Activated CD8-positive, alpha-beta memory T cell treated with anti-CD3 and anti-CD28 coated beads for 48 hours (primary cell): Measurements from ENCODE around the gene GTF2H4.

Experiments used
- DNase-seq, 3 experiments: peaks; one replicate each; pipeline ENCODE4 v3.0.0-alpha.2; 2020; ENCODE audit warnings: low read depth in 2 of 3, low spot score in 2 of 3

The GTF2H4 gene

DNA sequence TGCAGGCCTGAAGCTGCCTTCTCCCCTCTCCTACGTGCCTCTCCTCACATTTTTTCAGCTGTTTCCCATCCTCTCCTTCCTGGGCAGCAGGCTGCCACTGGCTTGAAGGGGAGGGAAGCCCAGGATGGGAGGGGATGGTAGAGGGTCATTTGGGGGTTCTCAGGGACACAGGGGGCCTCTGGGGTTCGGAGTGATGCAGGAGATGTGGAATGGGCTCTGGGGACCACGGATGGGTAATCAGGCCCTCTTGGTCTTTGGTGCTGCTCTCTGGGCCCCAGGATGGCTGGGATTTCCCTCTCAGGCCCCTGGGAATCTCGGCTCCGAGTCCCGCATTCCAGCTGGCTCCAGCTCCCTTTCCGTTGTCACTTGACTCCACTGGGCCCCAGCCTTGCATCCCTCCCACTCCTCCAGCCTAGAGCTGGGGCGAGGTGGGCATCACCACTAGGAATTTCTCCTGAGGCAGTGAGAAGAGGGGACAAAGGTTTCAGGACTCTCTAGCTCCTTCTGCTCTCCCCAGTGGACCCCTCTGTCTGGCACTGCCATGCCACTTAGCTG lies 25.7 kb upstream of the GTF2H4 start:
- no peak for DNase-seq

DNA sequence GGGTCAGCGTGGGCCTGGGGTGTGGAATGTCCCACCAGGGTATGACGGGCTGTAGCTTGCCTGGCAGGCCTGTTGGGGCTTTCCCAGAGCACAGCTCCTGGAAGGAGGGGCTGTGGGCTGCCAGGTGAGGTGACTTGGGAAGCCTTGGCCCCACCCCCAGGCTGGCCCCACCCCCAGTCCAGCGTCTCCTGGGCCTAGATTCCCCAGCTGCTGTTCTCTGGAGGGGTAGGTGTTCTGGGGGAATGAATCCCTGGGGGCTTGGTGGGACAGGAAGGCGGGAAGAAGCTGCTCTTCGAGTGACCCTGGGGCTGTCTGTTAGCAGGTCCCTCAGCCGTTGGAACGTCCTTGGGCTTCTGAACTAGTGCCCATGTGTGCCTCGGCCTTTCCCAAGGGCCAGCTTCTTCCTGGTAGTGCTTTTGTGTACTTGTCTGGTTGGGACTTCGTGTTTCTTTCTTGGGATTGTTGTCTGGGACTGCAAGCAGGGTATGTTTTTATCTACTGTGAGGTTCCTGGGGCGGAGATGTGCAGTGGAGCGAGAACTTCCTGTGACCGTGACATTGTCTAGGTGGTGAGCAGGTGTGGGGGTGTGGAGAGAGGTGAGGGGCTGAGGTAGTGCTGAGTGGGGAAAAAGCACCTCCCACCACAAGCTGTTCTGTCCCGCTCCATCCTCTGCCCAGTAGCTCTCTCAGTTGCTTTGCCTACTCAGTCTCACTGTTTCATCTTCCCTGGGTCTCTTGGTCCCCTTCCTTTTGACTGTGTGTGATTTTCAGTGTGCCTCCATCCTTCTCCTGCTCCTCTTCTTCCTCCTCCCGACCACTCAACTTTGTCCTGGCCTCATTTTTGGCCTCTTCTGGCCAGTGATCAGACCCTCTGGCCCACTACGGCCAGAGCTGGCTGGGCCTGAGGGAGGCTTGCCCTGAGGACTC lies 25.0 kb upstream of the GTF2H4 start:
- DNase-seq = no peak

DNA sequence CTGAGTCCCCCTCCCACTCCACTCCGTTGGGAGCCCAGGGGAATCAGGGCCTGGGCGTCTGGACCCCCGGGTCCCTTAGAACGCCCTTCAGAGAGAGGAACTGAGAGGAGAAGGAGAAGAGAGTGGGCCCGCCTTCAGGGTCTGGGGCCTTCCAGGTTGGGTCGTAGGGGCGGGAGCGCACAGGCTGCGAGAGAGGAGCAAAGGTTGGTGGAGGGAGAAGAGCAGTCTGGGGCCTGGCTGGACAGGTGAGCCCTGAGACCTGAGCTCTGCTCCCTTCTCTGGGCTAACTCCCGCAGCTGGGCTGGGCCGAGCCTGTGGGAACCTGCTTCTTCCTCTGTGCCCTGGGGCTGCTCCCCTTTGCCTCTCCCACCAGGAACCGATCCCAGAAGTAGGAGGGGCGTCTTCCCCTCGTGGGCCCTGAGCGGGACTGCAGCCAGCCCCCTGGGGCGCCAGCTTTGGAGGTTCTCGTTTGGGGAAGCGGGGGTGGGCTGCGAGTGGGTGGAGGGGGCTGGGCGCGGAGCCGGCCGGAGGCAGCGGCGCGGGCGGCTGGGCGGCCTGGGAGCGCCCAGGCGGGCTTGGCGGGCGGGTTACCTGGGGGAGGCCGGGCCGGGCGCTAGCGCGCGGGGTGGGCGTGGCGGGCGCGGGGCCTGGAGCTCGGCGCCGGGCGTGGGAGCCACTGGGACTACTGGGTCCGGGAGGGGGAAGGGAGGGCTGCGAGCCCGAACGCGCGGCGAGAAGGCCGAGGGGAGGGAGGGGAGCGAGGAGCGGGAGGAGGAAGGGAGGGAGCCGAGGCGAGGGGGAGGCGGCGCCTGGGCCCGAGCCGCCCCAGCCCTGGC lies 24.1 kb upstream of the GTF2H4 start, which contains the start of gene DDR1:
Gene DDR1 (plus strand): TSS at position 835 of the 836 bp plus-strand sequence. CDS start 4,211 bp downstream, outside the sequence.
- peak in 1 of 3 experiments; percentile 19 for DNase-seq

DNA sequence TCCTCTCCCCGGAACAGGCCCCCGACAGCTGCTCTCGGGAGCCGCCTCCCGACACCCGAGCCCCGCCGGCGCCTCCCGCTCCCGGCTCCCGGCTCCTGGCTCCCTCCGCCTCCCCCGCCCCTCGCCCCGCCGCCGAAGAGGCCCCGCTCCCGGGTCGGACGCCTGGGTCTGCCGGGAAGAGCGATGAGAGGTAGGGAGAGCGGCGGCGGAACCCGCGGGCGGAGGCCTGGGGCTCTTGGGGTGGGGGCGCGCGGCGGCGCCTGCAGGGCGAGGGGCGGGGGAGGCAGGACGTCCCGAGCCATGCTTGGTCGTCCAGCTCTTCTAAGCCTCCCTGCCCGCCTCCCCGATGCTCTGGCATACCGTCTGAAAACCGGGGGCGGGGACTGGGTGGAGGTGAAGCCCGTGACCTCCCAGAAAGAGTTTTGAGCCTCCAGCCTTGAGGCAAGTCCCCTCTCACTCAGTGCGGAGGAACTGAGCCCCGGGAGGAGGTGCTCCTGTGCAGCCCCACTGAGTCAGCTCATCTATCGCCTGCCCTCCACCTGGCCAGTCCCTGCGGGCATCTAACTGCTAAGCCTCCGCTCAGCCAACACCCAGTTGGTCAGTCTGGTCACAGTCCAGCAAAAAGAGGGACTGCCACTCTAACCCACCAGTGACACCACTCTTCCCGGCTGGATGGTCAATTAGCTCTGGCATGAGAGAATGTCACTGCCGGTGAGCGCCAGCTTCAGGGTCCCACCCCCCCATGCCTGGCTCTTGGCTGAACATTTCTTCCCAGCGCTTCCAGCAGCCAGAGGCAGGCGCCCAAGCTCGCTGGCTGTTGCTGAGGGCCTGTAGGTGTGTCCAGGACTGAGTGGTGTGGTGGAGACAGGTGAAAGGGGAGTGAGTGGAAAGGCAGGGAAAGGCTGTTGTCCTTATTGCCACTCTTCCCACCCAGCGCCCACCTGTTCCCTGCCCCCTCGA lies 23.2 kb upstream of the GTF2H4 start:
- peak in 1 of 3 experiments; percentile 20 for DNase-seq

DNA sequence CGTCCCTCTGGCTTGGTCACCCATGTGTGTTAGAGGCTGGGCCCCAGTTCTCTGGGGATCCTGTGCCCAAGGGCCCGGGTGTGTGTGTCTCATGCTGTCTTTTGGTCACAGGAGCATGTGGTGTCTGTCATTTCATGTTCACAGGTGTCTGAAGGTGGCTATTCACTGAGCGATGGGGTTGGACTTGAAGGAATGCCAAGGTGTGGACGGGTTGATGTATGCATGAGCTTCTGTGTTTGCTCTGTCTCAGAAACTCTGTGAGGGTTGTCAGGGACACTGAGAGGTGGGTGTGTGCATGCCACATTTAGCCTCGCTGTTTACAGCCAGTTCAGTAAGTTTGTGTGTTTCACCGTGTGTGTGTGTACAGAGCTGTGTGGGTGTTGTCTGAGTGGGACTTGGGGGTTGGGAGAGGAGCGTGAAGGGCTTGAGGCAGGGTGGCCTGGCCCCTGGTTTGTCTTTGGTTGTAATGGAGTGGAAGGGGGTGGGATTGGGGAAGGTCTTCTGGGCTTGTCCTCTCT lies 22.5 kb upstream of the GTF2H4 start:
- no peak for DNase-seq

DNA sequence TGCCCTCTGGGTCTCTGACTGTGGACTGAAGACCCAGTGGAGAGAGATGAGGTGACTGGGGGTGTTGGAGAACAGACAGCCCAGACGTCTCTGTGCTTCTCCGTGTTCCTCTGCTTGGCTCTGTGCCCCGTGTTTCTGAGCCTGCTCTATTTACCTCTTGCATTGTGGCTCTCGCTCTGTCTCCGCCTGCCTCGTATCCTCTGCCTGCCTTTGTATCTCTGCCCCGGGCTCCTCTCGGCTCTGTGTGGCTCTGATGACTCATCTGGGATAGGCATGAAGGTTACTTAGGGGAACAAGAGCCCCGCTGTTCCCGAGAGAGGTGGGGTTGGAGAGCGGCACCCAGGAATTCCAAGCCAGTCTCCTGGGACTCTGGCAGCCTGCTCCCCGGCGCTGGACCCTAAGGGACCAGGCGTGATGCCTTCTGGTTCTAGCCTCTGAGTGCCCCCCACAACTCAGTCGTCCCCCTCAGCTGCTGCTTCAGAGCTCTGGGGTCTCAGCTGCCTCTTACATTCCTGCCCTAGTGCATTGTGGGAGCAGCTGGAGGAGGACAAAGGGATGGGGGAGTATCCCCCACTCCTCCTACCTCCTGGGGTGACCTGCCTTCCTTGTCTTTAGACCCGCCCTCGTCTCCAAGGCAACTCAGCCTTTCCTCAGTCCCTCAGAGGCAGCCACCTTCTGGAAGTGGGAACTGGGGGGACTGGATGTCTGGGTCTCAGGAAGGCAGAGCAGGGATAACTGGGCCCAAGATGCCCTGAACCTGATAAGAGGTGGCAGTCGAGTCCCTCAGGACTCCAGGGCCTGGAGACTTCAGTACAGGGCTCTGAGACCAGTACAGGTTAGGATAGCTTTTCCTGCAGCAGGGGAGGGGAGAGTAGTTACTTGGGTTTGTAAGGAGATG lies 21.8 kb upstream of the GTF2H4 start:
- DNase-seq = no peak

DNA sequence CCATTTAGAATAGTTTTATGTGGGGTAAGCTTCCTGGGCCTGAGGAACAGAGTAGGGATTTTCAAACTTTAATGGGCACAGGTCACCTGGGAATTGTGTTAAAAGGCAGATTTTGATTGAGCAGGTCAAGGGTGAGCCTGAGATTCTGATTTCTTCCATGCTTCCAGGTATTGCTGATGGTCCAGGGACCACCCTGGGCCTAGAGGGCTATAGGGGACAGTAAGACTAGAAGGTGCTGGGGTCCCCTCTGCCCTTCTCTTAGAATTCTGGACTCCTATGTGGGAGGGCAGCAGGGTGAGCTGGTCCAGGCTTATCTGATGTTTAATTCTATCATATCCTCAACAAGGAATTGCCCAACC lies 21.1 kb upstream of the GTF2H4 start:
- DNase-seq = no peak

DNA sequence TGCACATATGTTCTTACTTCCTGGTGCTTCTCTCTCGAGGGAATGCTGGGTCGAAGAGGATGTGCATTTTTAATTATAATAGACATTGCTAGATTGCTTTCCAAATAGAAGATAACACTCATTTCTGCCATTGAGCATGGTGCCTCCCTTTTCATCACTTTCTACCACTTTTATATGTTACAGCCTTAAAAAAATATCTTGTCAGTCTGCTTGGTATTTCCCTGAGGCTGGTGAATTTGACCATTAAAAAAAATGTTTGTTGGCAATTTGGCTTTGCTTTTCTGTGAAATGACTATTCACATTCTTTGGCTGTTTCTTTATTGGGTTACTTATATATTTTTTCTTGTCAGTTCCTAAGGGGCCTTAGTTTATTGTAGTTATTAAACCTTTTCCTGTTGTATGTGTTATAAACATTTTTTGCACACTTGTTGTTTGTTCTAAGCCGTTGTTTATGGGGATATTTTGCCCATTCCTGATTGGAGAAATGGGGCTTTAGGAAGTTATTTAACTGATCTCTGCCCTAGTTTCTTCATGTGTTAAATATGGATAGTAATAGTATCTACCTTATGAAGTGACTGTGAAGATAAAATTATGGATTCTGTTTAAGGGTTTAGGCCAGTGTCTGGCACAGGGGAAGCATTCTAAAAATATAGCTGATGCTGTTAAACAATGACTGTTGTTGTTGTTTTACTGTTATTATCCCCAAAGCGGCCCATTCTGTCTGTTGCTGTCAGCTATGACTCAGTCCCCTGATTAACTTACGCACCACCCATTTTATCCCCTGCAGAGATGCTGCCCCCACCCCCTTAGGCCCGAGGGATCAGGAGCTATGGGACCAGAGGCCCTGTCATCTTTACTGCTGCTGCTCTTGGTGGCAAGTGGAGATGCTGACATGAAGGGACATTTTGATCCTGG lies 19.8 kb upstream of the GTF2H4 start:
- DNase-seq = no peak

DNA sequence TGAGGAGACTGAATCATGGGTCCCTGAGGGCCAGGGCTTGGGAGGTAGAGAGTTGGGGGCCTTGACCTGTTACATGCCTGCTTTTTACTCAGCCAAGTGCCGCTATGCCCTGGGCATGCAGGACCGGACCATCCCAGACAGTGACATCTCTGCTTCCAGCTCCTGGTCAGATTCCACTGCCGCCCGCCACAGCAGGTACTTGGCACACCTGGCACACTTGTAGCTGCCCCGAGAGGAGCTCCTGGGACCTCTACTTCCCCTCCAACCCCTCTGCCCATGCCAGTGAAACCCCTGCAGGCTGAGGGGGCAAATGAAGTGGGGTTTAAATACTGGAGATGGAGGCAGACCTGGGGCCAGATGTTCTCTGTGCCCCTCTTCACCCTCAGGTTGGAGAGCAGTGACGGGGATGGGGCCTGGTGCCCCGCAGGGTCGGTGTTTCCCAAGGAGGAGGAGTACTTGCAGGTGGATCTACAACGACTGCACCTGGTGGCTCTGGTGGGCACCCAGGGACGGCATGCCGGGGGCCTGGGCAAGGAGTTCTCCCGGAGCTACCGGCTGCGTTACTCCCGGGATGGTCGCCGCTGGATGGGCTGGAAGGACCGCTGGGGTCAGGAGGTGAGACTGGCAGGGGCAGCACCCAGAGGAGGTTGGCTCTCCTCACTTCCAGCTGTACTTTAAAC lies 19.1 kb upstream of the GTF2H4 start:
- DNase-seq = no peak

DNA sequence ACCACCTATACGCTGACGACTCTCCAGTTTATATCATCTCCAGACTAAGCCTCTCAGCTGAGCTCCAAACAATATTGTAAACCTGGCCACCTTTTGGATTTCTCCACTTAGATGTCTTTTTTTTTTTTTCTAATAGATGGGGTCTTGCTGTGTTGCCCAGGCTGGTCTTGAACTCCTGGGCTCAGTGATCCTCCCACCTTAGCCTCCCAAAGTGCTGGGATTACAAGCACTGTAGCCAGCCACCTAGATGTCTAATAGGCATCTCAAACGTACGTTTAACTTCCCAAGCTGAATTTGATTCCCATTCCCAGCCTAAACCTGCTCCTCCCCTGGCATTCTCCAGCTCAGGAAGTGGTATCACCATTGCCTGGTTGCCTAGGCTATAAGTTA lies 18.5 kb upstream of the GTF2H4 start:
- no peak for DNase-seq

DNA sequence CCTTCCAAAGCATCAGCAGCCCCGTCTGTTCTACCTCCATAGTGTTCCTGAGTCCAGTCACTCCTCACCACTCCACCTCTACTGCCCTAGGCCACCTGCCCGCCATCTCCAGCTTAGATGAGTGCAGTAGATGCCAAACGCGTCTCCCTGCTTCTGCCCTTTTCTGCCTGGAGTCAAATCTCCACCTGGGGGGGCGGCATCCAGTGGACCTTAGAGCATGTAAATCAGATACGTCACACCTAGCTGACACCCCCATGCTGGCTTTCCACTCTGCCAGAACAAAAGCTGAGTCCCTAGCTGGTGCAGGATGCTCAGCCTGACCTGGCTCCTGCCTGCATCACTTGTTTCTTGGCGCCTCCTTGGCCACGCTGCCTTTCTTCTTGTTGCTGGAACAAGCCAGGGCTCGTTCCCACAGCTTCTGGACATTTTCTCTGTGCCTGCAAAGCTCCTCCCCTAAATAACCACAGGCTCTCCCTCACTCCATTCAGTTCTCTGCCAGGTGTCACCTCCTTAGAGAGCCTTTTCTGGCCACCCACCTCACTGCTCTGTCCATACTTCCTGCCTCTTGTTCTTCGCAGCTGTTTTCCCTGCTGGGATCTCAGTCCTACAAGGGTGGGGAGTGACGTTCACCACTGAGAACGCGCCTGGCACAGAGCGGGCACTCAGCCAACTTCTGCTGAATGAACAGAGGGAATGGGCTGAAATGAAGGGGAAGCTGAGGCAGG lies 17.9 kb upstream of the GTF2H4 start:
- DNase-seq = no peak

DNA sequence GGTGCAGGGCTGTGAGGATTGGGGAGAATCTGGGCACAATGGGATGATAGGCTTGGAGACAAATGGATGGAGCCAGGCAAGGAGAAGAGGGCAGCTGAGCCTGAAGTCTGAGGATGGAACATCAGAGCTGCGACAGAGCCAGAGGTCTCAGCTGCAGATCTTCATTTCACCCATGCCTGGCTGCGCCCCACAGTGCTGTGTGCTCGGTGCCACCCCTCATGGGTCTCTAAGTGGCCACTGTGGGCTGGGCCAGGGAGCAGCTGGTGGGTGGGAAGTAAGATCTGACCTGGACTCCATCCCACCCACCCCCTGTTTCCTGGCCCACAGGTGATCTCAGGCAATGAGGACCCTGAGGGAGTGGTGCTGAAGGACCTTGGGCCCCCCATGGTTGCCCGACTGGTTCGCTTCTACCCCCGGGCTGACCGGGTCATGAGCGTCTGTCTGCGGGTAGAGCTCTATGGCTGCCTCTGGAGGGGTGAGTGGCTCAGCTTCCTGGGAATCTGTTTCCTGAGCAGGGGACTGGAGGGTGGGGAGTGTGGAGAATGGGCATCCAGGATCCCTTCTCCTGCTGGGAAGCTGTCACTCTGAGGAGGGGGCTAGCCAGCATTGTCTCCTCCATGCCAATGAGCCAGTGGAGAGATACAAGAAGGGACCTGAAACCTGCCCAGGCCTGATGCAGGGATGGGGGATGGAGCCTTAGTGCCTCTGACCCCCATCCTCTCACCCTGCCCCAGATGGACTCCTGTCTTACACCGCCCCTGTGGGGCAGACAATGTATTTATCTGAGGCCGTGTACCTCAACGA lies 17.2 kb upstream of the GTF2H4 start:
- no peak for DNase-seq

DNA sequence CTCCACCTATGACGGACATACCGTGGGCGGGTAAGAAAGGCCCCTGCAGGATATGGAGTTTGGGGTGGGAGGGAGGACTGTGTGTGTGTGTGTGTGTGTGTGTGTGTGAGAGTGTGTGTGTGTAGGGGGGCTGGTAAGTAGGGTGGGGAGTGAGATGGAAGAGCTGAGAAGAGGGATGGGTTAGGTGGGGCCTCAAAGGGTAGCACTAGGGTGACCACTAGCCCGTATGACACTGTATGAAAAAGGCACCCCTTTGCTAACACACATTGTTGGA lies 16.6 kb upstream of the GTF2H4 start:
- DNase-seq = no peak

DNA sequence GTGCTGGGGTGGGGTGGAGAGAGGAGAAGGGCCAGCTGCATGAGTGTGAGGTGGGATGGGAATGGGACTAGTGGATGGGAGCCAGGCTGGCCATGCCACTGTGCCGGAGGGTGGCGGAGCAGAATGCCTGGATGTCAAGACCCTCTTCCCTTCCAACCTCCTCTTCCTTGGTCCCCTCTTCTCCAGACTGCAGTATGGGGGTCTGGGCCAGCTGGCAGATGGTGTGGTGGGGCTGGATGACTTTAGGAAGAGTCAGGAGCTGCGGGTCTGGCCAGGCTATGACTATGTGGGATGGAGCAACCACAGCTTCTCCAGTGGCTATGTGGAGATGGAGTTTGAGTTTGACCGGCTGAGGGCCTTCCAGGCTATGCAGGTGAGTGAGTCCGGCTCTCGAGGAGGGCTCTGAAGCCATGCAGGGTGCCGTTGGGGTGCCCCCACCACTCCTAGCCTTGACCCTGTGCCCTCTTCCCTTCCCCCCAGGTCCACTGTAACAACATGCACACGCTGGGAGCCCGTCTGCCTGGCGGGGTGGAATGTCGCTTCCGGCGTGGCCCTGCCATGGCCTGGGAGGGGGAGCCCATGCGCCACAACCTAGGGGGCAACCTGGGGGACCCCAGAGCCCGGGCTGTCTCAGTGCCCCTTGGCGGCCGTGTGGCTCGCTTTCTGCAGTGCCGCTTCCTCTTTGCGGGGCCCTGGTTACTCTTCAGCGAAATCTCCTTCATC lies 16.0 kb upstream of the GTF2H4 start:
- no peak for DNase-seq

DNA sequence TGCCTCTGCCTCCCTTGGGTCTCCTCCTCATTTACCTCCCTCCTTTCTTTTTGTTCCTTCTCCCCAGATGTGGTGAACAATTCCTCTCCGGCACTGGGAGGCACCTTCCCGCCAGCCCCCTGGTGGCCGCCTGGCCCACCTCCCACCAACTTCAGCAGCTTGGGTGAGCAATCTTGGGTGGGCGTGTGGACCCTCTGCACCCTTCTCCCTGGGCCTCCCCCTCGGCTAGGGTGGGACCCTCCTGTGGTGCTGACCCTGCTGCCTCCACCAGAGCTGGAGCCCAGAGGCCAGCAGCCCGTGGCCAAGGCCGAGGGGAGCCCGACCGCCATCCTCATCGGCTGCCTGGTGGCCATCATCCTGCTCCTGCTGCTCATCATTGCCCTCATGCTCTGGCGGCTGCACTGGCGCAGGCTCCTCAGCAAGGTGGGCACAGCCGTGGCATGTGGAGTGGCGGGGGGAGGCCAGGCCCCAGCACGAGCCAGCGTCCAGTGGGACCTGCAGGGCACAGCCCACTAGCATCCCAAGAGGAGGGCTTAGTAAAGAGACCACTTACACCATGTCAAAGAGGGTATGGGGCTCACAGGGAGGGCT lies 14.9 kb upstream of the GTF2H4 start:
- no peak for DNase-seq

DNA sequence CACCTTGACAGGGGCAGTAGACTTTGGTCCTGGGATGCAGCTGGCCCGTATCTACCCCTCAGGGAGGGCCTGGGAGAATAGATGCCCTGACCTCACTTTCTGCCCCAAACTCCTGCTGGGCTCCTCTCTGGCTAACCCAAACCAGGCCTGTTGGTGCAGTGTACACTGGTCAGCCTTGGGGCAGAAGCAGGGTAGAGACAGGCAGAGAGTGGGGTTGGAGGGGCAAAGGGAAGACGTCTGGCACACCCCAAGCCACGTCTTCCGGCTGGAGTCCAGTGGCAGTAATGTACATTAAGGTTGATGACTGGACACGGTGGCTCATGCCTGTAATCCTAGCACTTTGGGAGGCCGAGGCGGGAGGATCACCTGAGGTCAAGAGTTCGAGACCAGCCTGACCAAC lies 14.3 kb upstream of the GTF2H4 start:
- no peak for DNase-seq
